GM12872 (cell line): ENCODE measurements around the gene NLGN1.

Experiments
- CTCF ChIP-seq: IDR thresholded peaks from 3 replicates; pipeline ENCODE4 v1.5.1; 2011; ENCODE audit warnings: low read depth, mild to moderate bottlenecking, low read length, moderate library complexity; ENCODE audit not compliant: insufficient read depth

The NLGN1 gene

GRCh38 chr3:174243171-174243570, 845.6 kb downstream of the NLGN1 start:
- no peak for TF ChIP-seq CTCF

GRCh38 chr3:174247687-174248152, 850.2 kb downstream of the NLGN1 start:
- no peak for TF ChIP-seq CTCF

- TF ChIP-seq CTCF = no peak
Observed at GRCh38 chr3:174251681-174252080, 854.1 kb downstream of the NLGN1 start.

GRCh38 chr3:174253196-174253823, 855.8 kb downstream of the NLGN1 start:
- TF ChIP-seq CTCF = no peak

- no peak for TF ChIP-seq CTCF
Observed at GRCh38 chr3:174253940-174254339, 856.4 kb downstream of the NLGN1 start.

GRCh38 chr3:174255454-174255853, 857.9 kb downstream of the NLGN1 start:
- TF ChIP-seq CTCF = no peak

GRCh38 chr3:174266476-174266875, 868.9 kb downstream of the NLGN1 start:
- TF ChIP-seq CTCF = no peak
